Activated CD4-positive, CD25-positive, alpha-beta regulatory T cell treated with anti-CD3 and anti-CD28 coated beads, Interleukin-2, amount 50 U/mL, for 16 hours (primary cell): Measurements from ENCODE around the gene VPS39.

ENCODE experiments used
- DNase-seq: peaks from one replicate; pipeline ENCODE4 v3.0.0-alpha.2; 2020; ENCODE audit warnings: low read depth, low spot score

The VPS39 gene

GRCh38 chr15:42146551-42147430 is 61.3 kb downstream of the VPS39 start:
- DNase-seq = no peak

DNA sequence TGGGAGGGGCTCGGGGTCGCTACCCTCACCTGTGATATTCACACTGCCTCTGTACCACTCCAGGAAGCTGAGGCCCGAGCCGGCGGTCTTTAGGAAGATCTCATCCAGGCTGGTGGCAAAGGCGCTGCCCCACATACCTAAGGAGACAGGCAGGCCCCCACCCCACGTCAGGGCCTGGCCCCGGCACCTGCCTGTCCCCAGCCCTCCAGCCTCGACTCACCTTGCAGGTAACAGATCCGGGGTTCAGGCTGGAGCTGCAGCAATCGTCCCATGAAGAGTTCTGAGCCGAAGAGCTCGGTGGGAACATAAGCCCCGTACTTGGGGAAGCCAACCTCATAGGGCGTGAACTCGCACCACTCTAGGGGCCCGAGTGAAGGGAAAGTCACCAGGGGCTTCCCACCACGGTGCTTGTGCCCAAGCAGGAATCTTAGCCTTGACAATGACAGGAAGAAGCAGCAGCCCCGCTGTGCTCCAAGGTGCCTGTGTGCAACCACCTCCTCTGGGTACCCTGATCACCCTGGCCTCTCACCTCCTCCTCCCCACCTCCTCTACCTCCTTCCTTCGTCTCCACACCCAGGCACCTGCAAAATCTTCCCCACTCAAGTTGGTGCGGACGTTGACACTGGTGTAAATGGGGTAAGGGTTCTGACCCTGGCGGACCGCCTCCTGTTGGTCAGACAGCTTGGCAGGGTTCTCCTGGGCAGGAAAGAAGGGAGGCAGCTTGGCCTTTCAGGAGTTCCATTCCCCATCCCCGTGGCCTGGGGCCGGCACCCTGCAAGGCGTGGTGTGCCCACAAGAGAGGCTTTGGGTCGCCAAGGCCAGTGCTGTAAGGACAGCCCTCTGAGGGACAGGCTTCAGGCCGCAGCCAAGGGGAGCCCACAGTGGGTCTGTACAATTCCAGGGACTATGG is 62.3 kb downstream of the VPS39 start:
- no peak for DNase-seq

- no peak for DNase-seq
Measured at GRCh38 chr15:42144841-42145375, 63.2 kb downstream of the VPS39 start.

GRCh38 chr15:42143866-42144625 is 64.1 kb downstream of the VPS39 start:
- no peak for DNase-seq

DNA sequence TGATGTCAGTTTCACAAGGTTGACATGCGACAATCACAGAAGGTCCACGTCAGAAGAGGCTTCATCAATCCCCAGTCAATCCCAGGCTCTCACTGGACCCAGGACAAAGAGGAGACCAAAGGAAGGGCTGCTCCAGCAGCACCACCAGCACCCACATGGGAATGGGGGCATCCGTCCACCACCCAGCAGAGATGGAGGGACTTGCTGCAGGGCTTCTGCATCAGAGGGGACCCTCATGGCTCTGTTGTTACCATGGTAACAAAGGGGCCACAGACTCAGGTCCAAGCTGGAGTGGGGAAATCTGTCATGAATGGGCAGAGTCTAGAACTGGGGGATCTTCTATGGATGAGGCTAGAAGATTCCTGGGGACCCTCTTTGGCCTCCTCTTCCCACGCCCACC is 64.7 kb downstream of the VPS39 start:
- DNase-seq = no peak

- DNase-seq = no peak
Measured at GRCh38 chr15:42141795-42142667, 66.1 kb downstream of the VPS39 start.

GRCh38 chr15:42141246-42141645 is 66.9 kb downstream of the VPS39 start:
- no peak for DNase-seq

DNA sequence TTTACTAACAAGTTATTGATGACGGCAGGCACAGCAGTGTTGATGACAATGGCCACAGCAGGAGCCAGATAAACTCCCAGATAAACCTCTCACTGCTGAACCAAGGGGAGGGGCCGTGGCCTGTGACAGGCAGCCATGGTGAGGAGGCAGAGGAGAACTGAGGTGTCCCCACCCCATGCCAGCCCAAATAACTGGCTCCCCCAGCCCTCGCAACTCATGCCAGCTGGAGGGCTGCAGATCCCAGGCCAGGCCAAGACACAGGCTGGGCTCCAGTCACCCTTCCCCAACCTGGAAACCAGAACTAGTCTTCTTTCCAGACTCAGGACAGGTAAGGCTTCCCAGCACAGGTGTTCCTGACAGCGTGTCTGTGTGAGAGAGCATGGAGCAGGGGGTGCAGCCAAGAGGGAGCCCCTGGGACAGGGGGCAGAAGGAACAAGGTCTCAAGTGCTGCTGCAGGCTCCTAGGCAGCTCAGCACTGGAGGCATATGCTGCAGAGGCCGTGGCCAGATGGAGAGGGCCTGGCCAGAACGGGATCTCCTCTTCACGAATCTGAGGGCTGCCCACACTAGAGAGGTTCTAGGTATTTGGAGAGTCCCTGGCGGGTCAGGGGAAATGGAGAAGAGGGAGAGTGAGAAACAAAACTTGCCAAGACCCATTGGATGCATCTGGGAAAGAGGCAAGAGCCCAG is 67.6 kb downstream of the VPS39 start:
- no peak for DNase-seq

DNA sequence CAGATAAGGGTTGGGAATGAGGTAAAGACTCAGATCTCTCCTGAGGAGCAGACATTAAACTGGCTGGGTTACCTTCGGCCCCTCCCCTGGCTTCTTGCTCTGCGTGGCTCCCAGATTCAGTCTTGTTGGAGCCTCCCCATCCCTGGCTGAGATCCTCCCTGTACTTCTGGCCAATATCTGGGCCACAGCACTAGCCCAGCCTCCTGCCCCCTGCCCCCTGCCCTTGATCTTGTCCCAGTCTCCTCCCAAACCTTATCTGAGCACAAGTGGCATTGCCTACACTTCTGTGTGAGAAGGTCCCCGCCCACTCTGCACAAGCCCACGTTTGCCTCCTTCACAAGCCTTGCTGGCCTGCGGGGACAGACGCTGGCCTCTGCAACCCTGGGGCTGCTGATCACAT is 68.5 kb downstream of the VPS39 start:
- DNase-seq = no peak

DNA sequence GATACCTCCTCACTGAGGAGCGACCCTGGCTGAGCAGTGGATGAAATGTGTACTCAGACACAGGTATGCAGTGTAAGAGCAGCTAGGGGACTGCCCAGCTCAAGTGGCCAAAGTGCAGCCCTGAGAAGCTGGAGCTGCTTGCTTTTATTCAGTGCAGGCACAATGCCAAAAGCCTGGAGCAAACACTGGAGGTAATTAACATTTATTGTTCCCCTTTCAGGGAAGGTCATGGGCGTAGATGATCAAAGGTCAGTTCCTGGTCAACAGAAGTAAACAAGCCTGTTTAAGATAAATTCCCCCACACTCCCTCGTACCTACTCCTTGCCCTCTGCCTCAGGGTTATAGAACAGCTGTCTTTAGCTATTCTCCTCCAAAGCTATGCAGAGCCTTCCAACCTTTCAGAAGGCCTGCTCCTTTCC is 69.1 kb downstream of the VPS39 start:
- DNase-seq = no peak

GRCh38 chr15:42138411-42138810 is 69.7 kb downstream of the VPS39 start:
- no peak for DNase-seq

DNA sequence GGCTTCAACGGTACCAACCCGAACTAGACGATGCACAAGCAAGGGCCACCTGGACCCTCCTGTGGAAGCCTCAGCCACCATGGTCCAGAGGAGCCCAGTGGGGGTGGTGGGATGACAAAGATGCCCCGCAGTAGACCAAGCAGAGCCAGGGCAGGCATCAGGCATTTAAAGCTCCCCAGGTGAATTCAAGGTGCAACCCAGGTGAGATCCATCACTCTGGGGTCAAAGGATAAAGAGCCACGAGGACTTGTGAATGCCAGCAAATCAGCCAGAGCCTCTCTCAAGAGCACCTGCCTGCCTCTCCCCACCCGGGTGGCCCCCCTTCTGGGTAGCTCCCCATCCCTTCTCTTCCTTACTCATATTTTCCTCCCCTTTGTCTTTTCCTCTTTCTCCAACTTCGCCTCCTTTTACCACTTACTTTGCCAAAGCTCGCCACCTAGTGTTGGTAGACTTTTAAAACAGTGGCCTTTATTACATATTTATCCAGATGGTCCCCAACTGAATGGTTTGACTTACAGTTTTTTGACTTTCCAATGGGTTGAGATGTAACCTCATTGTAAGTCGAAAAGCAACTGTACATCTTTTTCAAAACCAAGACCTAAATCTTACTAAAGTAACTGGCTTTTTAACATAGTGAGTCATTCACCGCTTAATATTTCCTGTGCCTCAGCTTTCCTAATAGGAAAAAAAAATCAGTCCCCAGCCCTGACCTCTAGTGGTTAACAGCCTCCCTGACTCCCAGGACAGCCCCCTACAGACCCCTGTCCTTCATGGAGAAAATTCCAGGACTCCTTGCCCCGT is 70.4 kb downstream of the VPS39 start:
- no peak for DNase-seq

GRCh38 chr15:42136513-42136912 is 71.6 kb downstream of the VPS39 start:
- DNase-seq = no peak

GRCh38 chr15:42135351-42135750 is 72.8 kb downstream of the VPS39 start:
- DNase-seq = no peak

- DNase-seq = no peak
Measured at GRCh38 chr15:42134617-42135245, 73.4 kb downstream of the VPS39 start.

DNA sequence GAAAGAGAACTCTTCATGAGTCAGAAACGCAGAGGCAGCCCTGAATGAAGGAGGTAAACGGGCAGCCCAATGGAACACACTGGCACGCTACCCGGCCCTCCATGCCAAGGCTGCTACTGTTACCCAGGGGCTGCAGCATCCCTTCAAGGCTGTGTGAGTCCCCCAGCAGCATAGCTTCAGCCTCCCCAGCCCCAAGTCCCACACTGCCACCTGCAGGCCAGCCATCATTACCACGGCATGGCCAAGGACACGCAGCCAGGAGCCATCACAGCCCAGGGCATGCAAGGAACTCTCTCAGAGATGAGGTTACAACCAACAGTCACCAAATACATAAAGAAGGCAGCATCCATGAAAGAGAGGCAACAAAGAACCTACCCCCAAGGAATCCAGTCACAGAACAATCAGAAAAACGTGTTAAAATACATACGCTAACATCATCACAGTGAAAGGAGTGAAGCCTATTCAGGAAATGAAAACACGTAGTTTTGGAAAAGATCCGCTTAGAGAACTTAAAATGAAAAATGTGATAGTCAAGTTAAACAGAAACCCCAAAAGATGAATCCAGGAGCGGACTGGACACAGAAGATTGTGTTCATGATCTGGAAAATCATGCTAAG is 74.1 kb downstream of the VPS39 start:
- DNase-seq = no peak

- no peak for DNase-seq
Measured at GRCh38 chr15:42133356-42133755, 74.7 kb downstream of the VPS39 start.
